CD14-positive monocyte (primary cell): Measurements from ENCODE around the gene PIGB. TPM values are rescaled to one million over a fixed set of nuclear protein-coding genes. Genes with fewer than 3 reads are reported as not detected.
A peak's percentile ranks its signal among the peaks of the same experiment; 100 is the strongest.

ENCODE experiments used
- DNase-seq, 3 donors: peaks; one replicate each; pipeline ENCODE4 v3.0.0-alpha.2; 2011 to 2022
- H2AFZ ChIP-seq: 2 replicates; pipeline ENCODE4 v1.6.0; 2012; ENCODE audit warnings: mild to moderate bottlenecking, low read depth, low read length, inconsistent platforms; ENCODE audit not compliant: insufficient read depth, poor library complexity, severe bottlenecking
- H3K27ac ChIP-seq, 2 donors: 1 replicate in 1 of 2; 2 replicates in 1 of 2; pipeline ENCODE4 v1.5.1; 2012 to 2013; ENCODE audit warnings: low read length in 2 of 2, control low read depth in 1 of 2, inconsistent platforms in 1 of 2, low read depth in 1 of 2, mild to moderate bottlenecking in 1 of 2
- H3K27me3 ChIP-seq, 2 donors: one replicate each; pipeline versions ENCODE4 v1.6.0 to v1.6.1; 2011 to 2013; ENCODE audit warnings: low read length in 2 of 2; ENCODE audit not compliant: control insufficient read depth in 2 of 2, insufficient read depth in 2 of 2
- H3K36me3 ChIP-seq, 2 donors: replicated peaks in 1 of 2; 1 replicate in 1 of 2; 2 replicates in 1 of 2; pipeline versions ENCODE4 v1.5.1 to v1.6.1; 2012 to 2013; ENCODE audit warnings: low read length in 2 of 2, control low read depth in 1 of 2, inconsistent platforms in 1 of 2, mild to moderate bottlenecking in 1 of 2; ENCODE audit not compliant: insufficient read depth in 2 of 2, control insufficient read depth in 1 of 2
- H3K4me1 ChIP-seq, 2 donors: 1 replicate in 1 of 2; 2 replicates in 1 of 2; pipeline versions ENCODE4 v1.5.1 to v1.6.1; 2012 to 2013; ENCODE audit warnings: low read length in 2 of 2, control low read depth in 1 of 2, inconsistent platforms in 1 of 2, mild to moderate bottlenecking in 1 of 2, moderate library complexity in 1 of 2; ENCODE audit not compliant: insufficient read depth in 2 of 2, control insufficient read depth in 1 of 2
- H3K4me2 ChIP-seq: replicated peaks from 2 replicates; pipeline ENCODE3; 2012; ENCODE audit warnings: low read length, moderate library complexity, mild to moderate bottlenecking; ENCODE audit not compliant: poor library complexity, severe bottlenecking; ENCODE audit errors: extremely low read depth
- H3K4me3 ChIP-seq, 3 experiments: fragments of 200-600 bp in 1 of 3; sonication (generic) in 1 of 3; replicated peaks in 1 of 3; 1 replicate in 2 of 3; 2 replicates in 1 of 3; pipeline ENCODE4 v1.5.1; 2011 to 2013; ENCODE audit warnings: low read length in 3 of 3, mild to moderate bottlenecking in 3 of 3, control low read depth in 2 of 3, low read depth in 2 of 3, inconsistent platforms in 1 of 3, moderate library complexity in 1 of 3
- H3K79me2 ChIP-seq: 2 replicates; pipeline ENCODE4 v1.6.0; 2012; ENCODE audit warnings: mild to moderate bottlenecking, control low read depth, inconsistent platforms, low read length, moderate library complexity; ENCODE audit not compliant: insufficient read depth
- H3K9ac ChIP-seq: 2 replicates; pipeline ENCODE4 v1.6.0; 2017; ENCODE audit warnings: low read length, mild to moderate bottlenecking; ENCODE audit not compliant: insufficient read depth, poor library complexity, severe bottlenecking
- H3K9me3 ChIP-seq, 2 donors: replicated peaks in 1 of 2; 1 replicate in 1 of 2; 2 replicates in 1 of 2; pipeline versions ENCODE4 v1.5.1 to v1.6.1; 2012 to 2013; ENCODE audit warnings: low read length in 2 of 2, control low read depth in 1 of 2; ENCODE audit not compliant: control insufficient read depth in 1 of 2, insufficient read depth in 1 of 2
- H4K20me1 ChIP-seq: 2 replicates; pipeline ENCODE4 v1.6.0; 2012; ENCODE audit warnings: mild to moderate bottlenecking, low read length, control low read depth, moderate library complexity; ENCODE audit not compliant: insufficient read depth
- H3K27ac Mint-ChIP-seq, 7 donors: one replicate each; pipeline ENCODE4 v1.8.0; 2020; ENCODE audit warnings: mild to moderate bottlenecking in 7 of 7, mixed read lengths in 7 of 7, moderate library complexity in 6 of 7, inconsistent platforms in 2 of 7
- H3K27me3 Mint-ChIP-seq, 3 donors: one replicate each; pipeline ENCODE4 v1.8.0; 2021 to 2022; ENCODE audit warnings: low read depth in 3 of 3, mild to moderate bottlenecking in 3 of 3, mixed read lengths in 3 of 3, moderate library complexity in 3 of 3, inconsistent platforms in 1 of 3
- H3K36me3 Mint-ChIP-seq, 2 donors: one replicate each; pipeline ENCODE4 v1.8.0; 2020; ENCODE audit warnings: mixed read lengths in 2 of 2, inconsistent platforms in 1 of 2, mild to moderate bottlenecking in 1 of 2
- H3K4me1 Mint-ChIP-seq: one replicate; pipeline ENCODE4 v1.8.0; 2020; ENCODE audit warnings: mild to moderate bottlenecking, mixed read lengths
- H3K4me3 Mint-ChIP-seq, 2 donors: one replicate each; pipeline ENCODE4 v1.8.0; 2020; ENCODE audit warnings: mild to moderate bottlenecking in 2 of 2, mixed read lengths in 2 of 2, moderate library complexity in 1 of 2
- H3K9me3 Mint-ChIP-seq, 7 donors: one replicate each; pipeline ENCODE4 v1.8.0; 2020 to 2022; ENCODE audit warnings: mixed read lengths in 7 of 7, mild to moderate bottlenecking in 6 of 7, moderate library complexity in 6 of 7, inconsistent platforms in 2 of 7
- CTCF ChIP-seq: fragments of 200-600 bp; IDR thresholded peaks from one replicate; pipeline ENCODE4 v1.8.0; 2022; ENCODE audit warnings: antibody characterized with exemption, mild to moderate bottlenecking
- WGBS: methylation state at CpG from one replicate; pipeline ENCODE4 v1.1.5; 2013; ENCODE audit warnings: missing lambda C conversion rate; ENCODE audit not compliant: insufficient coverage; 5-methylcytosine and 5-hydroxymethylcytosine counted together
- intact Hi-C, 2 donors: fragments of 100-400 bp; cut with micrococcal nuclease; formaldehyde crosslinking; loops; one replicate each; pipeline versions ENCODE4 v1.15.0 to v1.15.1; 2023
- polyA plus RNA-seq, 3 donors: library from polyadenylated mRNA; depleted of rRNA in 1 of 3; unstranded in 2 of 3; stranded (reverse) in 1 of 3; fragments of 300-500 nt in 2 of 3; fragments of >200 nt in 1 of 3; fragmentation: Illumina TruSeq in 2 of 3; gene quantifications; 1 replicate in 2 of 3; 2 replicates in 1 of 3; pipeline ENCODE4 v1.2.3, GENCODE V29; 2012 to 2021

PIGB gene
- polyA plus RNA-seq, 3 donors, result 15.3 to 16.8 (median 15.8) TPM

GRCh38 chr15:55289746-55290527 lies 29.1 kb upstream of the PIGB start, which contains the start of gene RAB27A:
TSS of gene RAB27A (minus strand) at chr15:55289813. CDS start at chr15:55234934, 54,879 bp downstream.
- under 1% methylated on average over 54 of the region's 69 CpGs for WGBS
- Mint-ChIP-seq H3K4me3 (peak within 1 kb of the TSS; percentile 94 to 96), H3K9me3 (no peaks in the 10 kb centered on the region), H3K36me3 (peaks cover 17 to 24% of the 10 kb centered on the region in 2 donors), H3K4me1 (peaks cover 55% of the 10 kb centered on the region), H3K27me3 (peaks cover 0 to under 1% (median 0%) of the 10 kb centered on the region in 3 donors), H3K27ac (peak within 1 kb of the TSS; percentile 93 to 99 (median 98))
- peak within 1 kb of the TSS; percentile 98 for H3K9ac ChIP-seq
- intact Hi-C loops, result loop anchor here (1.0 to 5.0 kb wide), 5 partner anchors 38 to 93 kb away; partner anchors contain the start of gene RSL24D1 (in 1 of the 2)
- H3K27me3 ChIP-seq, result no peaks in the 10 kb centered on the region
- H3K4me2 ChIP-seq, result peak within 1 kb of the TSS; percentile 95
- H3K36me3 ChIP-seq, result no peaks in the 10 kb centered on the region
- TF ChIP-seq CTCF, result no peak
- H3K9me3 ChIP-seq, result no peaks in the 10 kb centered on the region
- no peaks in the 10 kb centered on the region for H4K20me1 ChIP-seq
- peak within 1 kb of the TSS; percentile 95 to 99 for H3K27ac ChIP-seq
- peak within 1 kb of the TSS; percentile 96 for H2AFZ ChIP-seq
- peak within 1 kb of the TSS; percentile 72 to 99 (median 95) for H3K4me3 ChIP-seq
- peaks cover 43 to 62% of the 10 kb centered on the region in 2 donors for H3K4me1 ChIP-seq
- peak; percentile 42 to 62 (median 61) for DNase-seq
- peaks cover 54% of the 10 kb centered on the region for H3K79me2 ChIP-seq

GRCh38 chr15:55290528-55291057 lies 28.4 kb upstream of the PIGB start:
- Mint-ChIP-seq H3K36me3 (peaks cover 14 to 19% of the 10 kb centered on the region in 2 donors), H3K4me3 (peak overlapping the region; percentile 94 to 96), H3K4me1 (peaks cover 50% of the 10 kb centered on the region), H3K27me3 (peaks cover 0 to 1% (median 0%) of the 10 kb centered on the region in 3 donors), H3K27ac (peak overlapping the region; percentile 89 to 99 (median 91)), H3K9me3 (no peaks in the 10 kb centered on the region)
- Histone ChIP-seq H3K9ac (peak overlapping the region; percentile 98), H3K4me3 (peak overlapping the region; percentile 72 to 99 (median 95)), H3K4me1 (peaks cover 36 to 55% of the 10 kb centered on the region in 2 donors), H3K4me2 (peak overlapping the region; percentile 95), H3K9me3 (no peaks in the 10 kb centered on the region), H3K36me3 (no peaks in the 10 kb centered on the region), H3K27me3 (no peaks in the 10 kb centered on the region), H3K27ac (peak overlapping the region; percentile 95 to 99), H2AFZ (peak overlapping the region; percentile 96), H4K20me1 (no peaks in the 10 kb centered on the region), H3K79me2 (peaks cover 47% of the 10 kb centered on the region)
- WGBS, result 28% methylated on average over 17 of the region's 17 CpGs
- intact Hi-C loops, result loop anchor here (1.0 to 5.0 kb wide), 4 partner anchors 40 to 93 kb away; partner anchors contain the start of gene RSL24D1 (in 1 of the 2)
- TF ChIP-seq CTCF, result peak; percentile 90
- peak; percentile 75 to 87 (median 81) for DNase-seq
